Sigmoid colon (tissue), 4 donors: Measurements from ENCODE around the gene MFAP5.

Source experiments
- EP300 ChIP-seq, 4 donors: sonication (generic); formaldehyde crosslinking; IDR thresholded peaks; one replicate each; pipeline ENCODE4 v1.6.1; 2017; ENCODE audit warnings: antibody characterized with exemption in 4 of 4
- POLR2A ChIP-seq, 2 donors: fragments of 450-650 bp; IDR thresholded peaks; one replicate each; pipeline ENCODE4 v1.6.1; 2016; ENCODE audit warnings: antibody characterized with exemption in 2 of 2, mild to moderate bottlenecking in 2 of 2, moderate library complexity in 2 of 2
- POLR2AphosphoS5 ChIP-seq, 4 donors: sonication (generic); formaldehyde crosslinking; IDR thresholded peaks; one replicate each; pipeline ENCODE4 v1.6.1; 2017; ENCODE audit warnings: antibody characterized with exemption in 4 of 4
- TF ChIP-seq, protein P1 (sequence below), 4 experiments: fragments of 450-650 bp in 3 of 4; fragments of 200-600 bp in 1 of 4; IDR thresholded peaks; one replicate each; pipeline ENCODE4 v1.5.1; 2016 to 2019; ENCODE audit warnings: antibody characterized with exemption in 4 of 4, mild to moderate bottlenecking in 3 of 4, moderate library complexity in 2 of 4

DNA sequence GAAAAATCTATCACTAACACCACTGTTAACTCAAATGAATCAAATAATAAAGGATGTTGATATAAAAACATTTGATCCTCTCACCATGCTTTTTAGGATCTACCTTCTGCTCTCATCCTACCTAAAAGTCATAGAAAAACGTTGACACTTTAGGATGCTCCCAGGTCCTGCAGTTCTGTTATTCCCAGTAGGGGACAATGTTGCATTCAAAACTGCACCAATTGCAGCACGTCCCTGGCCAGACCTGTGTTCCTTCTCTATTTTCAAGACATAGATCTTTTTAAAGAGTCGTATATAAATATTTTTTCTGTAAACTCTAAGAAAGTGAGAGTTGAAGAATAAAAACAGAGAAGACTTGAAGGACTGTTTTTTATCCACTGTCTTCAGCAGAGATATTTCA is 58.8 kb downstream of the MFAP5 start:
- TF ChIP-seq, protein P1, sequence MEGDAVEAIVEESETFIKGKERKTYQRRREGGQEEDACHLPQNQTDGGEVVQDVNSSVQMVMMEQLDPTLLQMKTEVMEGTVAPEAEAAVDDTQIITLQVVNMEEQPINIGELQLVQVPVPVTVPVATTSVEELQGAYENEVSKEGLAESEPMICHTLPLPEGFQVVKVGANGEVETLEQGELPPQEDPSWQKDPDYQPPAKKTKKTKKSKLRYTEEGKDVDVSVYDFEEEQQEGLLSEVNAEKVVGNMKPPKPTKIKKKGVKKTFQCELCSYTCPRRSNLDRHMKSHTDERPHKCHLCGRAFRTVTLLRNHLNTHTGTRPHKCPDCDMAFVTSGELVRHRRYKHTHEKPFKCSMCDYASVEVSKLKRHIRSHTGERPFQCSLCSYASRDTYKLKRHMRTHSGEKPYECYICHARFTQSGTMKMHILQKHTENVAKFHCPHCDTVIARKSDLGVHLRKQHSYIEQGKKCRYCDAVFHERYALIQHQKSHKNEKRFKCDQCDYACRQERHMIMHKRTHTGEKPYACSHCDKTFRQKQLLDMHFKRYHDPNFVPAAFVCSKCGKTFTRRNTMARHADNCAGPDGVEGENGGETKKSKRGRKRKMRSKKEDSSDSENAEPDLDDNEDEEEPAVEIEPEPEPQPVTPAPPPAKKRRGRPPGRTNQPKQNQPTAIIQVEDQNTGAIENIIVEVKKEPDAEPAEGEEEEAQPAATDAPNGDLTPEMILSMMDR (IDR thresholded peaks at IDR 0.05): no peak
- TF ChIP-seq POLR2AphosphoS5 (IDR thresholded peaks at IDR 0.05) (no peak), EP300 (IDR thresholded peaks at IDR 0.05) (no peak), POLR2A (IDR thresholded peaks at IDR 0.05) (no peak)
